Measurements from ENCODE around the gene ZC3H10.
"Not testable (repeated sequence)": the region's sequence is repeated elsewhere in the genome, so short reads cannot be mapped to it uniquely, and the experiment has no call there.

Gene ZC3H10, protein sequence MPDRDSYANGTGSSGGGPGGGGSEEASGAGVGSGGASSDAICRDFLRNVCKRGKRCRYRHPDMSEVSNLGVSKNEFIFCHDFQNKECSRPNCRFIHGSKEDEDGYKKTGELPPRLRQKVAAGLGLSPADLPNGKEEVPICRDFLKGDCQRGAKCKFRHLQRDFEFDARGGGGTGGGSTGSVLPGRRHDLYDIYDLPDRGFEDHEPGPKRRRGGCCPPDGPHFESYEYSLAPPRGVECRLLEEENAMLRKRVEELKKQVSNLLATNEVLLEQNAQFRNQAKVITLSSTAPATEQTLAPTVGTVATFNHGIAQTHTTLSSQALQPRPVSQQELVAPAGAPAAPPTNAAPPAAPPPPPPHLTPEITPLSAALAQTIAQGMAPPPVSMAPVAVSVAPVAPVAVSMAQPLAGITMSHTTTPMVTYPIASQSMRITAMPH

DNA sequence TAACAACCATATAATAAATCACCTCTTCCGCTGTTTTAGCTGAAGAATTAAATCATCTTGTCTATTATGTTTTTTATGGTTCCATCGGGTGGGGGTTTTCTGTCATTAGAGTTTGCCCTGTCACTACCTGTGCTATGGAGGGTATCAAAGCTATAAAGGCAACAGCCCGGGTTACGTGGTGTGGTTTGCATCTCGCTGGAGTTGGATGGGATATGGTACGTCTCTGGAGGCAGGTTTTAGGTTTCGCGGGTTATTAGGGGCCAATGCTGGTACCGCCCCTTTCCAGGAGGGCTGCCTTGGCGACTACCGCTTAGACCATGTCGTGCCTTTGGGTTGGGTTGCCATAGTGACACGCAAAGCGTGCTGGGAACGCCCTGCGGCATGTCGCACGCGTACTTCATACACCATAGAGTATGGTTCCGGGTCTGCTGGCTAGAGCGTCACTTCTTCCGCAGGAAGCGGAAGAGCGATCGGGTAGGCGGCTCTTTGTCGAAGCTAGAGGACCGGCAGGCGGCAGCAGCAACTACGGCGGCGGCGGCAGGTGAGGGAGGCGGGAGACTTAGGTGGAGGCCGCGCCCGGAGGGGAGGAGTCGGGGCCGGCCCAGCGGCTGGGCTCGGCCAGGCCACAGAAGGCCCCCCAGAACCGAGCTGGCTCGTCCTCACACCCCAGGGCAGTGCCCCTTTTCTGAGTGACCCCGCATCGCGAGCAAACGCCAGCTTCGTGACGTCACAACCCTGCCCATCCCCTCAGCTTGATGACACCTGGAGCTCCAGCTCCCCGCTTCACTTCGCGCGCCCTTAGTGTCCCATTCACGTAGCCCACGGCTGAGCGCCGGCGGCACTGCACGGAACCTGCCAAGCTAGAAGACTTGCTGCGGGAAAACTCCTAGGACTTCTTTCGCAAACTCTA is at the start of gene ZC3H10:
ZC3H10 (plus strand) TSS at position 489 of the 910 bp plus-strand sequence. CDS start 2,297 bp downstream, outside the sequence.
- DNase-seq (ENCODE audit: low spot score), result peak; percentile 98

DNA sequence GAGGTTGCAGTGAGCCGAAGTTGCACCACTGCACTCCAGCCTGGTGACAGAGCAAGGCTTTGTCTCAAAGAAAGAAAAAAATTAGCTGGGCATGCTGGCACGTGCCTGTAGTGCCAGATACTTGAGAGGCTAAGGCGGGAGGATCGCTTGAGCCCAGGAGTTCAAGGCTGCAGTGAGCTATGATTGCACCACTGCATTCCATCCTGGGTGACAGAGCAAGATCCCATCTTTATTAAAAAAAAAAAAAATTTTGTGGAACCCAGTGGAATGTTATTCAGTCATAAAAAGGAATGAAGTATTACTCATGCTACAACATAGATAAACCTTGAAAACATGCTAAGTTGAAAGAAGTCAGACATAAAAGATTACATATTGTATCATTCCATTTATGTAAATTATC is 46.4 kb upstream of the ZC3H10 start:
- no peak for DNase-seq (ENCODE audit: low spot score)

DNA sequence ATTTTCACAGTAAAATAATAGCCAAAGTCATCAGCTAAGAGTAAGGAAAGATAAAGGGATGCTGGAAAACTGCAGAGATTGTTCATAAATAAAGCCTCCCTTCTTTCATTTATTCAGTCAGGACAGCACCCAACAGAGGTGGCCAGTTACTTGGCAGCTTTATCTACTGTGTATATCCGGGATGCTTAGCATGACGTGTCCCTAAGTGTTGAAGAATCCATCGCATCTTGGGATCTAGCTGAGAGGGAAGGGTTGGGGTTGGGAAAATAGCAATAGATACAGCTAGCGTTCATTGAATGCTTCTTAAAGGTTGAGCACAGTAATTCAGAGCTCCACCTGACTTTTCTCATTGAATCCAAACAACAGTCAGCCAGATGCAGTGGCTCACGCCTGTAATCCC is 43.7 kb upstream of the ZC3H10 start:
- no peak for DNase-seq (ENCODE audit: low spot score)

DNA sequence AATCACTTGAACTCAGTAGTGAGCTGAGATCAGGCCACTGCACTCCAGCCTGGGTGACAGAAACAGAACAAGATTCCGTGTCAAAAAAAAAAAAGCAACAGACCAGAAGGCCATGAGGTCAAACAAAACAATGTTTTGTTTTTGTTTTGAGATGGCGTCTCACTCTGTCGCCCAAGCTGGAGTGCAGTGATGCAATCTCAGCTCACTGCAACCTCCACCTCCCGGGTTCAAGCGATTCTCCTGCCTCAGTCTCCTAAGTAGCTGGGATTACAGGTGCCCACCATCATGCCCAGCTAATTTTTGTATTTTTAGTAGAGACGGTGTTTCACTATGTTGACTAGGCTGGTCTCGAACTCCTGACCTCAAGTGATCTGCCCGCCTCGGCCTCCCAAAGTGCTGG is 40.1 kb upstream of the ZC3H10 start:
- not testable (repeated sequence) for DNase-seq (ENCODE audit: low spot score)

DNA sequence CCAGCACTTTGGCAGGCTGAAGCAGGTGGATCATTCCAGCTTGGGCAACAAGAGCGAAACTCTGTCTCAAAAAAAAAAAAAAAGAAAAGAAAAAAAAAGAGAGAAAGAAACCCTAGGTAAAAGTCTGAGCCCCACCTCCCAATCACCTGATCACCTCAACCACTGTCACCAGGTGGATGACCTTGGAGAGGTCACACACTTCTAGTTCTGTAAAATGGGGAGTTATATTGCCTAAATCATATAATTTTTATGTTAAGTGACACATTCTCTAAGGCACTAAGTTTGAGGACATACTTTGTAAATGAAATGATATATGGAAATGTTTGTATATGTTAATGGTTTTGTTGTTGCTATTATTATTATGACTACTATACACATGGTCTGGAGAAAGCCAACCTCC is 39.6 kb upstream of the ZC3H10 start:
- DNase-seq (ENCODE audit: low spot score), result no peak

DNA sequence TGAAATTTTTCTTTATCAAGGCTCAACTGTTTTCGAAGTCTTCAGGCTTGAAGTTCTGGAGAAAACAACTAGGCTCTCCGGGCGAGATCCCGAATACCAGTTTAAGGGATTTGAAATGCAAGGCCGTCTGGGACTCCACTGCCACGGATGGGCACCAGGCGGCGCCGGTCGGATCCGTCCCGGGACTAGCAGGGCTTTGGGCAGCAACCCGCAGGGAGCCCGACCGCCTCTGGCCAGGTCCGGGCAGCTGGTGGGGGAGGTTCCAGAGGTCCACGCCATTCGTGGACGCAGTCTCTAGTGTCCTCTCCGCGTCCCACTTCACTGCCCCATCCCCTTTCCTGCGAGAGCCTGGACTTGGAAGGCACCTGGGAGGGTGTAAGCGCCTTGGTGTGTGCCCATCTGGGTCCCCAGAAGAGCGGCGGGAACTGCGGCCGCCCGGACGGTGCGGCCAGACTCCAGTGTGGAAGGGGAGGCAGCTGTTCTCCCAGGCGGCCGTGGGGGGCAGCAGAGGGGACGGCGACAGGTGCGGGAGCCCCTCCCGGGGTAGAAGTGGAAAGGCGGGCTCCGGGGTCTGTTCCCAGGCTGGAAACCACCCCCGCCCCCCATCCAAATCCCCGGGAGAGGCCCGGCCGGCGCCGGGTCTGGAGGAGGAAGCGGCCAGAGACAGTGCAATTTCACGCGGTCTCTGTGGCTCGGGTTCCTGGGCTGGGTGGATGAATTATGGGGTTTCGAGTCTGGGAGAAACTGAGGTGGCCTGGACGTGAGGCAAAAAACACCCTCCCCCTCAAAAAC is 38.9 kb upstream of the ZC3H10 start:
- peak; percentile 84 for DNase-seq (ENCODE audit: low spot score)

DNA sequence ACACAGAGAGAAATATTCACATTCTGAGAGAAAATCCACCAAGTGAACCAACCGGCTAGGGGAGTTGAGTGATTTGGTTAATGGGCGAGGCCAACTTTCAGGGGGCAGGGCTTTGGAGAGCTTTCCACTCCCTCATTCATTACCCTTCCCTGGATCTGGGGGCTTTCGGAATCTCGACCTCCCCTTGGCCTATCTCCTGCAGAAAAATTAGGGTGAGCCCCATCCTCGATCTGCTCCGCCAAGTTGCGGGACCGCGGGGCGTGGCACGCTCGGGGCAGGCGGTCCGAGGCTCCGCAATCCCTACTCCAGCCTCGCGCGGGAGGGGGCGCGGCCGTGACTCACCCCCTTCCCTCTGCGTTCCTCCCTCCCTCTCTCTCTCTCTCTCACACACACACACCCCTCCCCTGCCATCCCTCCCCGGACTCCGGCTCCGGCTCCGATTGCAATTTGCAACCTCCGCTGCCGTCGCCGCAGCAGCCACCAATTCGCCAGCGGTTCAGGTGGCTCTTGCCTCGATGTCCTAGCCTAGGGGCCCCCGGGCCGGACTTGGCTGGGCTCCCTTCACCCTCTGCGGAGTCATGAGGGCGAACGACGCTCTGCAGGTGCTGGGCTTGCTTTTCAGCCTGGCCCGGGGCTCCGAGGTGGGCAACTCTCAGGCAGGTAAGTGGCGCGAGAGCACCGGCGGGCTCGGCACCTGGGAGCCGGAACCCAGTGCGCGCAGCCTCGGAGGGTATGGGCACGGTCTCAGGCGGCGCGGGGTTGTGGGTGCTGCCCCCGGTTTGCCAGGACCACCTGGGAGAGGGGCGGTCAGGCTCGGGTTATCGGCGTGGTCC is 38.1 kb upstream of the ZC3H10 start, which contains the start of gene ERBB3:
ERBB3 (plus strand) TSS at position 443 of the 833 bp plus-strand sequence; CDS start at position 579, 136 bp downstream.
- peak; percentile 89 for DNase-seq (ENCODE audit: low spot score)

DNA sequence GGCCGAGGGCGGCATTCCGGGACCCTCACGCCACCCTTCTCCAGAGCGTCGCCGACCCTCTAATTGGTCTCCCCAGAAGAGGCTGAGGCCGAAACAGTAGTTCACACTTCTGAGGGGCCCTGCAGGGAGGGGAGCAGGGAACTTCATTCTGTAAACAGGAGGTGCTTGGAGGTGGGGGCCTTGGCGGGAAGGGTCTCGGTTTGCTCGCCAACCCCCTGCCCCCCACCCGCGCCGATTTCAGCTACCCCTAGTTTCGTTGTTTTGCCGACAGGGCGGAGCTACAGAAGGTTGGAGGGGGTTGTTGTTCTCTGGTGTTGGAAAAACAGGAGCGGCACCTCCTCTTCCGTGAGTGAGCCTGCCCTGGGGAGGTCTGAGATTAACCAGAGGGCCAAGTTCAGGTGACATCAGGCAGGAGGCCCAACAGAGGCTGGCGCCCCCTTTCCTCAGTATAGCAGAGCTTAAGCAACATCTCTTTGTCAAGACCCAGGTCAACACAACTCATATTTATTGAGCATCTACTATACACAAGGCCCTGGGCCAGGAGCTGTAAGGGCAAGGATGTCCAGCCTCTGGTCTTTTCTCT is 37.4 kb upstream of the ZC3H10 start:
- DNase-seq (ENCODE audit: low spot score), result no peak

DNA sequence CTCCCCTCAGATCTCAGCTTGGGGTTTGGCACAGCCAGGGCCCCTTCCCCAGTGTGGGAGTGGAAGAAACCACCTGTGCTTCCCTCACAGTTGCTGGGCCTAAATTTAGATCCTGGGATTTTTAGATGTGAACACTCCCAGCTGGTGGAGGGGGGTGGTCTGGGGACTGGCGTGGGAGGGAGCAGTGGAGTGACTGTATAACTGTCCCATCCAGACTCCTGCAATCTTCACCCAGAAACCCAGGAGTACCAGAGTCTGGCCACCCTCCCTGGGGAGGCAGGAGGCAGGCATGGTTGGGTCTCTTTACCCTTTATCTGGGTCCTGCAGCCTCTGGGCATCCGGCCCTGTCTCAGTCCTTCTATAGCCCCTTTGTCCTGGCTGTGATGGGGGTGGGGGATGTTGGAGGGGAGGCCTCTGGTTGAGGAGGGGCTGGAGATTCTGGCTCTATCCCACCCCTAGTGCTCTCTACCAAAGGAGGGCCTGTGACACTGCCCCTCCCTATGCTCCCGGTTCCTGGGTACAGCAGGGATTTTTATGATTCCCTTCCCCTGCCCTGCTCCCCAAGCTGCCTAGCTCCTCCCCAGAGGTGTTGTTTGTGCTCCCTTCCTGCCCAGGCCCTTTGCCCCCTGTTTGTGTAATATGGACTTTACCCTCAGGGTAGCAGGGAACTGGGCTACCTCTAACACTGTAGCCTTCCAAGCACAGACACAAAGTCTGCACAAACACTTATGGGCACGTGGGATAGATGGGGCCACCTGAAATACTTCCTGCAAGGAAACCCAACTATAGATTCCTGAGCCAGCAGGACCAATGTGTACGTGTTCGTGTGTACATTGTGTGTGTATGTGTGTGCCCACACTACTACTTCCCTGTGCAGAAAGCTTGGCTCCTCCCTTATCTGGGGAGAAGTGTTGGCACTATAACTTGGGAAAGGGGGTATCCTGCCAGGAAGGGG is 36.4 kb upstream of the ZC3H10 start:
- peak; percentile 88 for DNase-seq (ENCODE audit: low spot score)

DNA sequence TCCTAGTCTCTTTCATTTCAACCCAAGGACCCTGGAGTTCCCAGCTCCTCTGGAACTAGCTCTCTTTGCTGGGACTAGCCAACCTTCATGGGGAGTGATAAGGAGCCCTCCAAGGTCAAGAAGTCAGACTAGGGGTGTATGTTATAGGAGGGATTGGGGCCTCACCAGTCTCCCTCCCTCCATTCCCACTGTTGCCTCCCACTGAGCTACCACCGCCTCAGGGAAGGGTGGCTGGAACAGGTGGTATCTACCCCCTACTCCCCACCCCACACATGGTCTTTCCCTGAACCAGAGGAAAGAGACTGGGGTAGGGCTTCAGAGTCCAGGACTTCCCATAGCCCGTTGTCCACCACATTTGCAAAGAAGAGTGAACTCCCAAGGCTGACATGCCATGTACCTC is 35.7 kb upstream of the ZC3H10 start:
- no peak for DNase-seq (ENCODE audit: low spot score)

DNA sequence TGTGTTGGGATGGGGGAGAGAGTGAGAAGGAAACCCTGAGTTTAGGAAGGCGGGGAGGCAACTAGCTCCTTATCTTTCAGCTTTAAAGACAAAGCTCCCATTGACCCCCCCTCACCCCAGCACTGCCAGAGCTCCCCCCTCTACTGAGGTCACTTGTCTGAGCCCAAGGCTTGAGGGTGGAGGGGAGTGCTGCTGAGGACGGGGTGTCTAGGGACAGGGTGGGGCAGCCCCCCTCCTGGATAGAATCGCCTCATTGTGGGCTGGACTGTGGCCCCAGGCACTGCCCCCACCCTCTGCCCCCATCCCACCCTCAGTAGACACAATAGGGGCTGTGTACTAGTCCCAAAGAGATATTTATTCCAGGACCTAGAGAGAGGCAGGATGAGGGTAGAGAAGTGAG is 35.1 kb upstream of the ZC3H10 start:
- DNase-seq (ENCODE audit: low spot score), result peak; percentile 97

DNA sequence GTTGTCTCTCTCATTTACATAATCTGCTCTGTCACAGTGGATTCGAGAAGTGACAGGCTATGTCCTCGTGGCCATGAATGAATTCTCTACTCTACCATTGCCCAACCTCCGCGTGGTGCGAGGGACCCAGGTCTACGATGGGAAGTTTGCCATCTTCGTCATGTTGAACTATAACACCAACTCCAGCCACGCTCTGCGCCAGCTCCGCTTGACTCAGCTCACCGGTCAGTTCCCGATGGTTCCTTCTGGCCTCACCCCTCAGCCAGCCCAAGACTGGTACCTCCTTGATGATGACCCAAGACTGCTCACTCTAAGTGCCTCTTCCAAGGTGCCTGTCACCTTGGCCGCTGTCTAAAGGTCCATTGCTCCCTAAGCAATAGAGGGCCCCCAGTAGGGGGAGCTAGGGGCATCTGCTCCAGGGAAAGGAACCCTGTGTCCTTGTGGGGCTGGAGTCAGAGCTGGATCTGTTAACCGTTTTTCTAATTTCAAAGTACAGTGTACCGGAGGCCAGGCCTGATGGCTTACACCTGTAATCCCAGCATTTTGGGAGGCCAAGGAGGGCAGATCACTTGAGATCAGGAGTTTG is 33.0 kb upstream of the ZC3H10 start:
- no peak for DNase-seq (ENCODE audit: low spot score)

DNA sequence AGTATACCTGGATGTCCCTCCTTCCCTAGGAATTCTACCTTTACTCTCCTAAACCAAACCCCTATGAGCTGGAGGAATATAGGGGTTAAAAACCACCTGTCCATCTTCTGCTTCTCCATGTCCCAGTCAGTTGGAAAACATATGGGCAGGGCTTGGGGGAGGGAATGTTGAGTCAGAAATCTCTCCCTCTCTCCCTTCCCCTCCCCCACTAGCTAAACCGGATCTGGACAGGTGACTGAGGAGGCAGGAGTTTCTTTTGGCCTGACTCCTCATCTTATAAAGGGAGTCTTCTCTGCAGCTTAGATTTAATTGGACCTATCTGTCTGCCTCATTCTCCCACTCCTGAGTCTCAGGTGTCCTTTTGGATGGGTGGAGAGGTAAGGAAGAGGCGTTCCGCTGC is 32.0 kb upstream of the ZC3H10 start:
- DNase-seq (ENCODE audit: low spot score), result no peak

DNA sequence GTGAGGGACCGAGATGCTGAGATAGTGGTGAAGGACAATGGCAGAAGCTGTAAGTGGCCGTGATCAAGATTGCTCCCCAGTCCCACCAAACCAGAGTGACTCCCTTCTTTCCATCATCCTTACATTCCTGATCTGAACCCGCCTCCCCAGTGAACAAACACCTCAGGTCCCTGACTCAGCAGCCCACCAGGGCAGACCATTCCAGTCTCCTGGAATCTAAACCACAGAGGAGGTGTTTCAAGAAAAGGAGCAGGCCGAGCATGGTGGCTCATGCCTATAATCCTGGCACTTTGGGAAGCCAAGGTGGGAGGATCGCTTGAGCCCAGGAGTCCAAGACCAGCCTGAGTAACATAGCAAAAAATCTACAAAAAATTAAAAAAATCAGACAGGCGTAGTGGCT is 31.5 kb upstream of the ZC3H10 start:
- DNase-seq (ENCODE audit: low spot score), result no peak

DNA sequence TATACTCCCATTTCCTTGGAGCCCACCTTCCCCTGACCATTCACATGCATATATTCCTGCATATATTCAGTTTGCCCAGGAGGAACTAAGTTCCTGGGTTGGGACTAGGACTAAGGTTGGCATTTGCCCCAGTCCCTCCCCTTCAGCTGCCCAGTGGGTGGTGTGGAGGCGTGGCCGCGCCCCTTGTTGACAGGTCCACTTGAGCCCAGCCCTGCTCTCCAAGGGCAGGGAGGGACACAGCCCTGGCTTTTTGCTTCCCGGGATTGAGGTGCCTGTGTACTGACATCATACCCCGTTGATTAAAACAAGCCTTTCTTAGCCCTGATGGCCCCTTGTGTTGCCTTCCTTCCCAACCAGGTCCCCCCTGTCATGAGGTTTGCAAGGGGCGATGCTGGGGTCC is 30.8 kb upstream of the ZC3H10 start:
- no peak for DNase-seq (ENCODE audit: low spot score)

DNA sequence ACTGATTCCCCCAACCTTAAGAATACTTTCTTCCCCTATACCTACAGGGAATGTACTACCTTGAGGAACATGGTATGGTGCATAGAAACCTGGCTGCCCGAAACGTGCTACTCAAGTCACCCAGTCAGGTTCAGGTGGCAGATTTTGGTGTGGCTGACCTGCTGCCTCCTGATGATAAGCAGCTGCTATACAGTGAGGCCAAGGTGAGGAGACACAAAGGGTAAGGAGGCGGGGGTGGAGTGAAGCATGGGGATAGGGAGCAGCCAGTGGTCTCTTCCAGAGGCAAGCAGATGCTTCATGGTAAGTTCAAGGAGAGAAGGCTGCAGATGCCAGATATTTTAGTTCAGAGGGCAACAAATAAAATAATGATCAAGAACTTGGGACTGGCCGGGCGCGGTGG is 20.3 kb upstream of the ZC3H10 start:
- DNase-seq (ENCODE audit: low spot score), result no peak

DNA sequence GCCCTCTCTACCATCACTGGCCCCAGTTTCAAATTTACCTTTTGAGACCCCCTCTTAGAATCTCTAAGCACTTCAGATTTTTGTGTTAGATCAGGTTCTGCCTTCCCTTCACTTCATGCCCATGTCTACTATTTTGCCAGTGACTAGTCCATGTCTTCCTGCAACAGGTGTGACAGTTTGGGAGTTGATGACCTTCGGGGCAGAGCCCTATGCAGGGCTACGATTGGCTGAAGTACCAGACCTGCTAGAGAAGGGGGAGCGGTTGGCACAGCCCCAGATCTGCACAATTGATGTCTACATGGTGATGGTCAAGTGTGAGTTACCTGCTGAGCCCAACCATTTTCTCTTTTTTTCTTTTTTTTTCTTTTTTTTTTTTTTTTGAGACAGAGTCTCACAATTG is 19.5 kb upstream of the ZC3H10 start:
- no peak for DNase-seq (ENCODE audit: low spot score)

DNA sequence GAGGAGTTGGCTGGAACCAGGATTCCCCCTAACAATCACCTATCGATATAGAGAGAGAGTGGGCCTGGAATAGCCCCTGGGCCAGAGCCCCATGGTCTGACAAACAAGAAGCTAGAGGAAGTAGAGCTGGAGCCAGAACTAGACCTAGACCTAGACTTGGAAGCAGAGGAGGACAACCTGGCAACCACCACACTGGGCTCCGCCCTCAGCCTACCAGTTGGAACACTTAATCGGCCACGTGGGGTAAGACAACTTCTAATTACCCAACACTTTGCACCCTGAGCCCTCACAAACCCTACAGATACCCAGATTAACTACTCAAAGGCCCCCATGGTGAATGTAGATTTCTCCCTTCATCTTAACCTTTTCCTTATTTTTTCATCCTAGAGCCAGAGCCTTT is 18.3 kb upstream of the ZC3H10 start:
- DNase-seq (ENCODE audit: low spot score), result no peak

DNA sequence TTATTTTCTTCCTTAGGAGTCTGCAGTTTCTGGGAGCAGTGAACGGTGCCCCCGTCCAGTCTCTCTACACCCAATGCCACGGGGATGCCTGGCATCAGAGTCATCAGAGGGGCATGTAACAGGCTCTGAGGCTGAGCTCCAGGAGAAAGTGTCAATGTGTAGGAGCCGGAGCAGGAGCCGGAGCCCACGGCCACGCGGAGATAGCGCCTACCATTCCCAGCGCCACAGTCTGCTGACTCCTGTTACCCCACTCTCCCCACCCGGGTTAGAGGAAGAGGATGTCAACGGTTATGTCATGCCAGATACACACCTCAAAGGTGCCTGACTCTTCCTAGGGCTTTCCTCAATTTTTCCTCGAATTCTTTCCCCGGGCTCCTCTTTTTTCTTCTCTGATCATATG is 17.0 kb upstream of the ZC3H10 start:
- no peak for DNase-seq (ENCODE audit: low spot score)
